SK-MEL-5 (cell line): ENCODE results near the gene CKM. TPM values are rescaled to one million over a fixed set of nuclear protein-coding genes. Genes with fewer than 3 reads are reported as not detected.
"Not testable (repeated sequence)": the region's sequence is repeated elsewhere in the genome, so short reads cannot be mapped to it uniquely, and the experiment has no call there.

Source experiments
- DNase-seq: peaks from one replicate; pipeline ENCODE4 v3.0.0-alpha.2; 2016; ENCODE audit warnings: low read depth, low spot score
- in situ Hi-C: cut with HindIII; loops from 2 replicates; pipeline ENCODE4 v1.10.0; 2016; ENCODE audit warnings: low sequenced_read_pairs, high pct_unique_total_duplicates, low pct_unique_long_range_greater_than_20kb
- total RNA-seq: library from RNA; depleted of rRNA; stranded (reverse); fragments of >200 nt; shearing (Covaris generic); gene quantifications from 2 replicates; pipeline ENCODE4 v1.2.3, GENCODE V29; 2014

The CKM gene
- total RNA-seq, 1 experiment from 2014 or later = not detected

GRCh38 chr19:45352062-45352461 is 29.4 kb upstream of the CKM start:
- DNase-seq = no peak
- in situ Hi-C loops = no loop called here

- DNase-seq = no peak
- in situ Hi-C loops = no loop called here
Measured at GRCh38 chr19:45351401-45351952, 28.8 kb upstream of the CKM start.

GRCh38 chr19:45350477-45351058 is 27.9 kb upstream of the CKM start:
- DNase-seq = no peak
- in situ Hi-C loops = no loop called here

DNA sequence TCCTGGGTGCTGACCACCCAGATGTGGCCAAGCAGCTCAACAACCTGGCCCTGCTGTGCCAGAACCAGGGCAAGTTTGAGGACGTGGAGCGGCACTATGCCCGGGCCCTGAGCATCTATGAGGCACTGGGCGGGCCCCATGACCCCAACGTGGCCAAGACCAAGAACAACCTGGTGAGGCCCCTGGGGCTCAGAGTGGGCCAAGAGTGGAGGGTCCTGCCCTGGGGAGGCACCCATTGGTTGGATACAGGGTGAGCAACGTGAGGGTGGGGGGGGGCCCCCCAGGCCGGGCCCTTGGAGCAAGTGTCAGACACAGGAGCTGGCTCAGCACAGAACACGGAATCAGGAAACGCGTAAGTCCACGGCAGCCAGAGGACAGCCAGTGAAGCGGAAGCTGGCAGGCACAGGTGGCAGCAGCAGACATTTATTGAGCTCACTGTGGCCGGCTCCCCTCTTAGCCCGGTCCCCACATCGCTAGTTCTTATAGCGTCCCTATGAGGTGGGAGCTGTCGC is 26.8 kb upstream of the CKM start:
- in situ Hi-C loops = no loop called here
- no peak for DNase-seq

GRCh38 chr19:45349126-45349415 is 26.4 kb upstream of the CKM start:
- in situ Hi-C loops = no loop called here
- no peak for DNase-seq

GRCh38 chr19:45348367-45349125 is 25.9 kb upstream of the CKM start:
- DNase-seq = no peak
- in situ Hi-C loops = no loop called here

DNA sequence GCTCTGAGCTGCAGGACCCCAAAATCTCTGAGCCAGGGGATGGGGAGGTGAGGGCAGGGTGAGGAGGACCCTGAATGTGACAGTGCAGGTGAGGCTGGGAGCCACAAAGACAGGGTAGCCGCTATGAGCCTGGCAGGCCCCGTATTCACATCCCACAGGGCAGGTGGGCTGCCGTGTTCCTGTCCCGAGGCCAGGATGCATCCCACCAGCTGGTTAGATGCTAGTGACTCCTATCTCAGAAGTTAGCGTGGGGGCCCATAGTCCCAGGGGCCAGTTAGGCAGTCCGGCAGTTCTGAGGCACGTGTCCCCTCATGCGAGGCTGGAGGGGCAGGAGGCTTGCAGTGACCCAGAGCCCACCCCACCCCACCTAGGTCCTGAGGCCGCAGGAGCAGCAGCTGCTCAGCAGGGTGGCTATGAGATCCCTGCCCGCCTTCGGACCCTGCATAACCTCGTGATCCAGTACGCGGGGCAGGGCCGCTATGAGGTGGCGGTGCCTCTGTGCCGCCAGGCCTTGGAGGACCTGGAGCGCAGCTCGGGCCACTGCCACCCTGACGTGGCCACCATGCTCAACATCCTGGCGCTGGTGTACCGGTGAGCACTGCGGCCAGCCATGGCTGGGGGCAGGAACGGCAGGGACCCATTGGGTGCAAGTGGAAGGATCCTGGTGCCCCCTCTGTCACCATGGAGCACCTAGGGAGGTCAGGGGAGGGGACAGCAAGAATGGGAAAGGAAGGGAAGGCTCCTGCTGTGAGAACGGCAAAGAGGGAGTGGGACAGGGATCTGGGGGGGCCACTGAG is 25.1 kb upstream of the CKM start:
- in situ Hi-C loops = no loop called here
- no peak for DNase-seq

DNA sequence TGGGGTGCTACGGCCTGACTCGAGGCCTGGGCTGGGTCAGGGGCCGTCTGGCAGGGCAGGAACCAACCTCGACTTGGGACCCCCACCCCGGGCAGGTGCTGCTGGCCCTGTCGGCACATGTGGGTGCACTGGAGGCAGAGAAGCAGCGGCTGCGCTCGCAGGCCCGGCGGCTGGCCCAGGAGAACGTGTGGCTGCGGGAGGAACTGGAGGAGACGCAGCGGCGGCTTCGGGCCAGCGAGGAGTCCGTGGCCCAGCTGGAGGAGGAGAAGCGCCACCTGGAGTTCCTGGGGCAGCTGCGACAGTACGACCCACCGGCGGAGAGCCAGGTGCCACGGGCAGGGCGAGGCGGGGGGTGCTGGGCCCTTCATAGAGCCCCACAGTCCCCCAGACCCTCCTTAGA is 23.8 kb upstream of the CKM start:
- DNase-seq = no peak
- in situ Hi-C loops = no loop called here

DNA sequence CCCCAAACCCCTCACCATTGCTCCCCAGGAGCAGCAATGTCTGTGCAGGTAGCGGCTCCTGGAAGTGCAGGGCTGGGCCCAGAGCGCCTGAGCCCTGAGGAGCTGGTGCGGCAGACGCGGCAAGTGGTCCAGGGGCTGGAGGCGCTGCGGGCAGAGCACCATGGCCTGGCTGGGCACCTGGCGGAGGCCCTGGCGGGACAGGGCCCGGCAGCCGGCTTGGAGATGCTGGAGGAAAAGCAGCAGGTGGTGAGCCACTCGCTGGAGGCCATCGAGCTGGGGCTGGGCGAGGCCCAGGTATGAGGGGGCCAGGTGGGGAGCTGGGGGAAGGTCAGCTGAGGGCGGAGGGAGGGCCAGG is 22.8 kb upstream of the CKM start:
- in situ Hi-C loops = no loop called here
- no peak for DNase-seq

- in situ Hi-C loops = no loop called here
- DNase-seq = no peak
Measured at GRCh38 chr19:45344621-45345505, 22.2 kb upstream of the CKM start.

GRCh38 chr19:45342911-45343310 is 20.2 kb upstream of the CKM start:
- DNase-seq = no peak
- in situ Hi-C loops = no loop called here

- DNase-seq = no peak
- in situ Hi-C loops = no loop called here
Measured at GRCh38 chr19:45340899-45341453, 18.3 kb upstream of the CKM start.

- in situ Hi-C loops = no loop called here
- no peak for DNase-seq
Measured at GRCh38 chr19:45340232-45340898, 17.7 kb upstream of the CKM start, which contains the start of gene KLC3. KLC3 (plus strand) TSS chr19:45340750; CDS start chr19:45345542, 4,792 bp downstream.

DNA sequence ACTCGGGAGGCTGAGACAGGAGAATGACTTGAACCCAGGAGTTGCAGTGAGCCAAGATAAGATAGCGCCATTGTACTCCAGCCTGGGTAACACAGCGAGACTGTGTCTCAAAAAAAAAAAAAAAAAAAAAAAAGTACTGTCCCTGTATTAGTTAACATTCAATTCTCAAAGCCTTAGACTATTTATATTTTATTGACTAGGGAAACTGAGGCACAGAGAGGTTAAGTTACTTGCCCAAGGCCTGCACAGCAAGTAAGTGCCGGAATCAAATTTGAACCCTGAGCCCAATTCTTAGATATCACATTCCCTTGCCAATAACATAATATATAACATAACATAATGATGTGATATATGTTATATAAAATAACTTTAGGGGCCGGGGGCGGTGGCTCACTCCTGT is 17.0 kb upstream of the CKM start:
- in situ Hi-C loops = no loop called here
- DNase-seq = no peak

GRCh38 chr19:45336696-45337251 is 14.1 kb upstream of the CKM start:
- in situ Hi-C loops = no loop called here
- no peak for DNase-seq

DNA sequence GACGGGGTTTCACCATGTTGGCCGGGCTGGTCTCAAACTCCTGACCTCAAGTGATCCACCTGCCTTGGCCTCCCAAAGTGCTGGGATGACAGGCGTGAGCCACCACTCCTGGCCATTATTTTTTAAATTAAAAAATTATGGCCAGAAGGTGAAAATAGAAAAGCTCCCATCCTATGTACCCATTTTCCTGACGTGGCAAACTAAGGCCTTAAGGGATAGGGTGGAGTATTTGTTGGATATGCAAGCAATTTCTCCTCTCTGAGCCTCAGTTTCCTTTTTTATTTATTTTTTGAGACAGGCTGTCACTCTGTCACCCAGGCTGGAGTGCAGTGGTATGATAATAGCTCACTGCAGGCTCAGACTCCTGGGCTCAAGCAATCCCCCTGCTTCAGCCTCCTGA is 12.2 kb upstream of the CKM start:
- DNase-seq, in situ Hi-C loops: not testable (repeated sequence)
